Kasumi-1 (cell line): ENCODE data around the gene PFKFB1.

ENCODE experiments used
- DNase-seq, 2 experiments: peaks; one replicate each; lab custom pipeline; 2025; lab: John Stamatoyannopoulos, UW

Gene PFKFB1

GRCh38 chrX:54994099-54994498 lies at the start of gene PFKFB1:
PFKFB1 (minus strand) TSS chrX:54994188; CDS start chrX:54994007, 181 bp downstream.
- DNase-seq: no peak

DNA sequence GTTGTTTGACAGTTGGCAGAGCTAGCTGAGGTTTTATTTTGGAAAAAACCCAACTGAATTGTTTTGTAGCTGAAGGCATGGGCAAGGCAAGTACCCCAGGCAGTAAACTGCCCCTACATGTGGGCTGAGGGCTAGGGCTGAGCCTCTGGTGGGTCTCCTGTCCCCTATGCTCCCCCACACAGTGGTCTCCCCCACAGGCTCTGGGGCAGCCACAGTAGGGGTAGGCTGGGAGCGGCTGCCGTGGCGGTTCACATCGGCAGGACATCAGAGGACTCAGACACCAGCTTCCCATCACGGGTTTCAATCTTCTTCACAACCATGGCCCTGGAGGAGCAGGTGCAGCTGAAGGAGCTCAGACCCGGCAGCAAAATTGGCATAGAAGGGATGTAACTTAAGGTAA lies 47.5 kb upstream of the PFKFB1 start:
- no peak for DNase-seq

GRCh38 chrX:55039471-55039870 lies 45.5 kb upstream of the PFKFB1 start:
- DNase-seq: no peak

- no peak for DNase-seq
Observed at GRCh38 chrX:55033429-55033828, 39.4 kb upstream of the PFKFB1 start.

DNA sequence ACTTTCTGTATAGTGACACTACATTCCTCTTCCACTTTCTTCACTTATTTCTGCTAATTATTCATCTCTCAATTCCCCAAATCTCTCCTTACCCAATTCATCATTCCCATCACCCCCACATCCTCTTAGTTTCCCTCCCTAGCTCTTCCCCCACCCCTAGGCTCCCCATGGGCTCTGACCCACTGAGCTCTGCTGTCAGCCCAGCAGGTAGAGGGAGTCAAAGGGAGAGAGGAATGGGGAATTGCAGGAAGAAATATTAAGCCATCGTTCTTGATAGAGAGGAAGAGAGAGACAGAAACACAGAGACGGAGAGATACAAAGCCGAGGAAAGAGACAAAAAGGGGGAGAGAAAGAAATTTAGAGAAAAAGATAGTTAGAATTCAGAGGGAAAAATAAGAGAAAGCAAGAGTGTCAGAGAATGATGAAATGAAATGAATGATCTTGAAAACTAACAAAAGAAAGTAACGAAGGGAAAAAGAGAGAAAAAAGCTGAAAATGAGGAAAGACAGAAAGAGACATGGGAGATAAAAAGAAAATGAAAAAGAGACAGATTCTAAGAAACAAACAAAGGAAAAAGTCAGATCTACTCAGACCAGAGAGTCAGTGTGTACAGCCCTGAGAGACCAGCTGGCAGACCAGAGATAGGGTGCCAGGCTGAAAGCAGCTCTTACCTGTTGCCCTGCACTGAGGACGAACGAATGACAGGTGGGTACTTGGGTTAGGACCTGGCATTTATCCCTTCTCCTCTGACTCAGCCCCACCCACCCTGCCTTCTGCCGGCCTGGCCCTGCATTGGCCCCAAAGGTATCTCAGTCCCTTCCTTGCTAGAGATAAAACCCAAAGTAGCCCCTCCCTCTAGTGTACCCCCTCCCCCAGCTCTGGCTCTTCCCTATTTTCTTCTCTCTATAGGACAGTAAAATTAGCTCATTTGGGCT lies 36.5 kb upstream of the PFKFB1 start, which contains the start of gene ALAS2:
TSS of gene ALAS2 (minus strand) at position 707 of the 935 bp plus-strand sequence. CDS start 4,977 bp downstream, outside the sequence.
- no peak for DNase-seq

- no peak for DNase-seq
Observed at GRCh38 chrX:55029291-55029690, 35.3 kb upstream of the PFKFB1 start.

DNA sequence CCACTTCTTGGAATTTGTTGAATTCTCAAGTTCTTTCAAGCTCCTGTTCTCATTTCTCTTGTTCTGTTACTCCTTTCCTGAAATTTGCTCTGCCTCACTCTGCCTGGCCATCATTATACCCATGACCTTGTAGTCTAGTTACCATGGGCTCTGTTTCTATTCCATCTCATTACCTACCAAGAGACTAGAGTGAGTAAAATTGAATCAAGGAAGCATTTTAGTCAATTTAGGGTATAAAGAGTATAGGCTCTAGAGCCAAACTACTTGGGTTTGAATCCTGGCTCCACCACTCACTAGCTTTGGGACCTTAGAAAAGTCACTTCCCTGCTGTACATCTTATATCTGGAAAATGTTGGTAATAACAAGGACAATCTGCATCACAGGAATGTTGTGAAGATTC lies 34.6 kb upstream of the PFKFB1 start:
- no peak for DNase-seq

DNA sequence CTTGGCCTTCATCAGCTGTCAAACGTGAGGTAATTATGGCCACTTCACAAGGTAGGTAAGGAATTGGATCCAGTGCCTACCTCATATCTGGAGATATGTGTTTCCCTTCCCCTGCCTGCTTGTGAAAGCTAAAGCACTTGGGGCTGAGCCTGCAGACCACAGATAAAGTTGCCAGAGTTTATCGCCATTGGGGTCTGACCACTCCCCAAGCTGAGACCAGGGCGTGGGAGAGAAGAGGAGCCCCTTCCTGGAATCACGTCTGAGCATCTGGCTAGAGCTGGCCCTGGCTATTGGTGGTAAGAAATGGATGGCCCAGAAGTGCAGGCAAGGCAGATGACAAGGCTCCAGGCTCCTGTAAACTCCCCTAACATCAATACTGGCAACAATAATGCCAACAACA lies 34.1 kb upstream of the PFKFB1 start:
- no peak for DNase-seq

GRCh38 chrX:55026840-55027239 lies 32.9 kb upstream of the PFKFB1 start:
- DNase-seq: no peak

DNA sequence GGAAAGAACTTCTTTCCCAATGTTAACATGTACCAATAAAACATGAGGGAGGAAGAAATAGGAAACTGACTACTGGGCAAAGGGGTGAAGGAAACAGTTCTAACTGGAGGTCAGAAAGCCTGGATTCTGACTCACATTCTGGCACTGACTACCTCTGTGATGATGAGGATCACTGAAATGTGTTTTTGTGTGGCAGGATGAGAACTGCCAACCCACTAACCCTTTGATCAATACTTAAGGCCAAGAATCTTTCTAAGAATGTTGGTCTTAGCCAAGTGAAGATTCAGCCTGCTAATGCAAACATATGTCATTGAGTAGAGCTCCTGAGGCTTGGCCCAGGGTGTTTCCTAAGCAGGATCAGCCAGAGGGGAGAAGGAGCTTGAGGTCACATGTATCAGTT lies 32.2 kb upstream of the PFKFB1 start:
- DNase-seq: no peak

GRCh38 chrX:55014897-55015299 lies 20.9 kb upstream of the PFKFB1 start:
- DNase-seq: no peak

- DNase-seq: peak; percentile 12 to 29
Observed at GRCh38 chrX:55011294-55011693, 17.3 kb upstream of the PFKFB1 start.

GRCh38 chrX:55008571-55009358 lies 14.8 kb upstream of the PFKFB1 start:
- peak; percentile 13 to 25 for DNase-seq

- DNase-seq: no peak
Observed at GRCh38 chrX:55007656-55008055, 13.7 kb upstream of the PFKFB1 start.

DNA sequence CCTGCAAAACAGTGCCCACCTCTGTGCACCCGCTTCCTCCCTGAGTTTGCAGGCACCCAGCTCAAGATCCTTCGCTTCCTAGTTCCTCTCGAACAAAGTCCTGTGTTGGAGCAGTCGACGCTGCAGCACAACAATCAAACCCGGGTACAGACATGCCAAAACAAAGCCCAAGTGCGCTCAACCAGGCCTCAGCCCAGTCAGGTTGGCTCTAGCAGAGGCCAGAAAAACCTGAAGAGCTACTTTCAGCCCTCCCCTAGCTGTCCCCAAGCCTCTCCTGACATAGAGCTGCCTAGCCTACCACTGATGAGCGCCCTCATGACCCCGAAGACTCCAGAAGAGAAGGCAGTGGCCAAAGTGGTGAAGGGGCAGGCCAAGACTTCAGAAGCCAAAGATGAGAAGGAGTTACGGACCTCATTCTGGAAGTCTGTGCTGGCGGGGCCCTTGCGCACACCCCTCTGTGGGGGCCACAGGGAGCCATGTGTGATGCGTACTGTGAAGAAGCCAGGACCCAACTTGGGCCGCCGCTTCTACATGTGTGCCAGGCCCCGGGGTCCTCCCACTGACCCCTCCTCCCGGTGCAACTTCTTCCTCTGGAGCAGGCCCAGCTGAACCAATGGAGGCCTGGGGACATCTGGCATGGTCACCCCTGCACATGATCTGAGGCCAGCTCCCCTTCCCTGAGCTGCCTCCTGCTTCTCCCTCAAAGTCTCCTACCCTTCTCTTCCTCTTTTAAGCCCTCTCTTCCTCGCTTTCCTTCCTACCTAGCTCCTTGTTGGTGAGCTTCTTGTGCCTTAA lies 13.0 kb upstream of the PFKFB1 start:
- no peak for DNase-seq

DNA sequence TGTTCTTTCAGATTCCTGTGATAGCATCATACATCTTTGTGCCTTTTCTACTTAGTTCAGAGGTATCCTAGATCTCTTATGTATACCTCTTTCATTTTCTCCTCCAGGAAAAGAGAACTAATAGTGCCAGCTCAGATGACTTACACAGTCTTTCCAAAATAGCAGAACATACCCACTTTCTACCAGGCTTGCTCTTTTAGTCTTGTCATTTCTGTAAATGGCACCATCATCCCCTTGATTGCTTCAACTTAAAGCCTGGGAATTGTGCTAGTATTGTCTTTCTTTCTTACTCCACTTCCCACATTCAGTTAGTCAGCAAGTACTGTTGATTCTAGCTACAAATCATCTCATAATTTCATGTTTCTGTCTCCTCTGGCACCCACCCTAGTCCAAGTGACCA lies 11.3 kb upstream of the PFKFB1 start:
- no peak for DNase-seq

DNA sequence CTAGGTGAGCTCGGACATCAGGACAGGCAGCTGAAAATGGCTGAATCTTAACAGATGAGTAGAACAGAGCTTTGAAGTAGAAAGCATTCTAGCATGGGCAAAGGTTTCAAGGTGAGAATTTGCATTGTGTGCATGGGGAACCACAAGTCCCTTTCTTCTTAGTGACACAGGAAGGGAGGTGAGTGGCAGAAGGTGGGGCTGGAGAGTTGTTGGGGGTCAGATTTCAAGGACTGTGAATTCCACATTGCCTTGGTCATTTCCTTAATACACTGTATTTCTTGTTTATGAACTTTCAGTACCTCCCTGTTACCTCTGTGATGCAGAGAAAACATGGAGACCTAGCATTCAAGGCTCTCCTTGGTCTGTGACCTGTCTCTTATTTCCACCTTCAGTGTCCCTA lies 10.2 kb upstream of the PFKFB1 start:
- DNase-seq: no peak

- peak; percentile 90 to 91 for DNase-seq
Observed at GRCh38 chrX:54999717-55000598, 6.0 kb upstream of the PFKFB1 start, which contains the start of gene APEX2. APEX2 (plus strand) TSS chrX:55000363; CDS start chrX:55000423, 60 bp downstream.

DNA sequence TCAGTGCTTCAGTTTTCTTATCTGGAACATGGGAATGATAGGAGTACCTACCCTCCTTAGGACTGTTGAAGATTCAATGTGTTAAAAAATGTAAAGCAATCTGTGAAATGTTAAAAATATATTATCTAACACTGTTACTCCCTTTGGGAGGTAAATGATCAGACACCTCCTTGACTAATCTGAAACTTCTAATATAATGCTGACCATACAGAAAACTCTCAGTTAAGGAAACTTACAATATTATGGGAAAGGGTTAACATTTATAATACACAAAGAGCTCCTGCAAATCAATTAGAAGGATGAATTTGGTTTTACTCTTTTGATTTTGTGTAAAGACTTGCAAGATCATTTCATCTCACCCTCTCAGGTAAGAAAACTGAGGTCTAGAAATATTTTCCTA lies 1.6 kb upstream of the PFKFB1 start:
- no peak for DNase-seq

GRCh38 chrX:54994668-54995351 lies 822 bp upstream of the PFKFB1 start:
- no peak for DNase-seq
